Measurements from ENCODE around the gene MAPKAPK2.

MAPKAPK2 gene

GRCh38 chr1:206684003-206684402 is 702 bp upstream of the MAPKAPK2 start:
- DNase-seq, result no peak

DNA sequence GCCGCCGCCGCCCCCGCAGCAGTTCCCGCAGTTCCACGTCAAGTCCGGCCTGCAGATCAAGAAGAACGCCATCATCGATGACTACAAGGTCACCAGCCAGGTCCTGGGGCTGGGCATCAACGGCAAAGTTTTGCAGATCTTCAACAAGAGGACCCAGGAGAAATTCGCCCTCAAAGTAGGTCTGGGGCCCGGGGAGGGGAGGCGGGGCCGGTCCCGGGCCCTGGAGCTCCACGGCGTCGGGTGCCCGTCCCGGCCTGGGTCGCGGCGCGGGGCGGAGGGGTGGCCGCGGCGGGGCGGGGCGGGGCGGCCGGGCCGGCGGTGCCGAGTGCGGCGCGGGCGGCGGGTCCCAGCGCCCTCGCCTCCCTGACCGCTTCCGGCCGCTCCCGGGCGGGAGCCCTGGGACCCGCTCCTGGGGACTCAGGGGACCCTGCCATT is 646 bp downstream of the MAPKAPK2 start:
- peak; percentile 74 to 85 (median 81) for DNase-seq

DNA sequence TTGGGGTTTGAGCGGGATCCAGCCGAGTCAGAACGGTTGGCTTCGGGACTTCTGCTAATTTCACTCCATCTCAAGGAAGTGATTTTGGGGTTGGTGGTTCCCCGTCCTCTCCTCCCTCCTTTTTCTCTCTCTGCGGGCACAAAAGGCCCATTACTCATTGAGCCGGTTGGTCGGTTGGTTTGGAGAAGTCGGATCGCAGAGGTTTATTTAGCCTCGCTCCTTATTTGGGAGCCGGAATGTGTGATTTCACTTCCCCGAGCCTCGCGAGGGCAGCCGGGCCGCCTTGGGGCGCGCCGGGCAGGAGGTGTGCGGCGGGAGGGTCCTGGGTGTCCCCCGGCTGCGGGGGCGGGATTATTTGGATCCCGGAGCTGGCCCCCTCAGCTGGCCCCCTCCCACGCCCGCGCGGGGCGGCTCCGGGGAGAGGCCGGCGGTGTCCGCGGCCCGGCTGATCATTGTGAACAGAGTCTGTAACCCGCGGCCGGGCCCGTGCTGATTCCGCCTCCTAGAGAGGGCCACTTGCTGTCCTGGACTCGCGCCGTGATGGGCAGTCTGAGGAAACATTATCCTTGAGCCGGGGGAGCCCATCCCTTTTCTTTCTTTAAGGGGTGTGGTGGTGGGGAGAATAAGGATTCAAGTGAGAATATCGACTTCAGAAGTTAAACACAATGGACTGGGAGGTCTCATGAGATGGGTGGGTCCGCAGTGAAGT is 1.2 kb downstream of the MAPKAPK2 start:
- DNase-seq, result peak; percentile 90 to 95 (median 93)

DNA sequence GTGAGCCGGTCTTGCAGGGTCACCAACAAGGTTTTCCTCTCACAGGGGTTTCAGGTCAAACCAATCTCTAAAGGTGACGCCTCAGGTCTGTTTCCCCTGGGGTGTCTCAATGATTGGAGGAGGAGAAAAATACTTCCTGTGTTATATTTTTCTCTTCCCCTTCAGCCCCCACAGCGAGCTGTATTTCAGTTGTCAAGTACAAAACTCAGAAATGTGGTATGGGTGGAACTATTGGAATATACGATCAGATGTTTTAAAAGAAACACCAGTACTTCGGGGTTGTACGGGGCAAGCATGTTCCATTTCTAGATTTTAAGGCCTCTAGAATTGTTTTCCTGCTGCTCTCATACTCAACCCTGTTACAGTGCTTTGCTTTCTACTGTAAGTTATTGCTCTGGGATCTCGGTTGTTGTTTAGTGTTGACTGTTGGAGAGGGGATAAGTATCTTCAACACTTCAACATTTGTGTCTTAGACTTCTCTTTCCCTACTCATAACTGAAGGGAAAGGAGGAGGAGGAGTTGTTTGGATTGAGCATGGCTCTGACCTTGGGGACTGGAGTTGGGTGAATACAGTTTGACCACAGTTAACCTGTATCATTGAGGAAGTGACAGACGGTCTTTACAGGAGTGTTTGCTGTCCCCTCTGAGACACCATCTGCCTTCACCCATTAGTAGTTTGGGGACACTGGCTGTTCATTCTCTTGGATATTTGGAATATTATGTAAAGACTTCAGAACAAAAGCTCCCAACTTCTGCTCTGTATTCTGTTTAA is 2.0 kb downstream of the MAPKAPK2 start:
- peak in 1 of 3 donors; percentile 19 for DNase-seq

- DNase-seq, result no peak
Observed at GRCh38 chr1:206687251-206687914, 2.7 kb downstream of the MAPKAPK2 start.

DNA sequence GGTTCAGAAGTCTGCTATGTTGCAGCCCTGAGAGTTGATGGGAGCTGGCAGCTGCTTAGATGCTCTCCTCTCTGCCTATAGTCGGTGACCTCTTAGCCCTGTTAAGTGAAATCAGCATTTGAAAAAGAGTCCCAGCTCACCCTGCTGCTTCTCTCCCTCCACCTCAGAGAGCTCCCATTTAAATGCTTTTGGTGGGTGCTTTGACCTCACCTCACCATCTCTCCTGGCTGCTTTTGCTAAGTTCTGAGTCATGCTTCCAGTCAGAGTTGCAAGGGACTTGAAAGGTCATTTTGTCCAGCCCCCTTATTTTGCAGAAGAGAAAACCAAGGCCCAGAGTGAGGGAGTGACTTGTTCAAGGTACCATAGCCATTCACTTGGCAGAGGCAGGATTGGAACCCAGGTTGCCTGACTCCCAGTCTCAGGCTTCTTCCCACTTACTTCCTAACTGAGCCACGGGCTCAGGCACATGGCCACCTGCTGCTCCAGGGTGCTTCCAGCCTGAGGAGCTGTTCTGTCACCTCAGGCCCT is 3.3 kb downstream of the MAPKAPK2 start:
- peak; percentile 41 to 60 (median 50) for DNase-seq

GRCh38 chr1:206690516-206690915 is 5.8 kb downstream of the MAPKAPK2 start:
- DNase-seq, result no peak

GRCh38 chr1:206691604-206692003 is 6.9 kb downstream of the MAPKAPK2 start:
- DNase-seq, result peak in 1 of 3 donors; percentile 41

- DNase-seq, result no peak
Observed at GRCh38 chr1:206693029-206693428, 8.3 kb downstream of the MAPKAPK2 start.

DNA sequence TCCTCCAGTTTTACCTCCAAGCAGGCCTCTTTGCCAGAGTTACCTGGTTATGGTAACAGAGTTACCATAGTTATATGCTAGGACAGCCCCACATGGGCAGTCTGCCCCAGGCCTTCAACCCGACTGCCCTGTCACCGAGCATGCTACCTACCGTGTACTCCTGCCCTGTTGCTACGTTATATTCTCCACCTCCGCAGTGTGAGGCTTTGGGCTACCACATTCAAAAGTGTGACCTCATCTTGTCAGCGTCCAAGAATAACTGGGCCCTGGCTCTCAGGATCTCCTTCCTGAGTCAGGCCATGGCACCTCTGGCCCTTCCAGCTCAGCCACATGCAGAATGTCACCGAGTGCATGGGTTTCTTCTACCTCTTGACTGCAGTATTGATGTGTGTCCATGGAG is 8.9 kb downstream of the MAPKAPK2 start:
- no peak for DNase-seq

DNA sequence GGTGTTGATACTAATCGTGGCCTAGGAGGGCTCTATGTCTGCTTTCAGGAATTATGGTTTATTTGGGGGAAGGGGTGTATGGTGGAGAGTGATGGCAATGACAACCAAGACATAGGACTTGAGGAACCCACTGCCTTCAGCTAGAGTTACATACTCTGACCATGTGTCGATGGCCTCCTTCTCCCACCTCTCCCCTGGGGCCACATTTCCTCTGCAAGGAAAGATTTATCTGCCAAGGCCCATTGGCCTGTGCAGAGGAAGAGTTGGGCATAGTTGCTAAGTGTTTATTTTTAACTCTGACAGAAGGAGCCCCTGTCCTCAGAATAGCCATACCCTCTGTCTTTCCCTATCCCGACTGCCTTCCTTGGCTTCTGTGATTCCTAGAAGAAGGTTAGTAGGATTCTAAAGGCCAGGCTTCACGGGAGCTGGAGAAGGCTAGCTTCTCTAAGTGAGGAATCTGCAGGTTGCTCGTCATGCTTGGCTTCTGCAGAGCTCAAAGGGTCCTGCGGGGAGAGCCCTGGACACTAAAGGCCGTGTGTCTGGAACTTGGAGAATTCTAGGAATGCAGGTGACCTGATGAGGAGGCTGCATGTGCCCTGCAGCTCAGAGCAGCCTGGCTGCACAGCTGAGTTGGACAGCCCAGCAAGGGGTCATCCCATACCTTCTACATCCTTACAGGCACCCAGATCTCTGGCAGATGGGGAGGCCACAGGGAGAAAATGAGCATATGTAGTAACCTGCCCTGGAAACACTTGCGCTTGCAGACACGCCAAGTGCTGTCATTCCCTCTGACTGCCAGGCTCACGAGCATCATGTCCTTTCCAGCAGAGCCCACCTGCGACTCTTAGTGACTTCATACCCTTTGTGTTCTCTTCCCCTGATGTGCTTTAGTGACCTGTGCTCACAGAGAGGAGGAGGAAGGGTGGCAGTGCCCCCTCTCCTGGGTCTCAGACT is 9.7 kb downstream of the MAPKAPK2 start:
- DNase-seq, result no peak

- DNase-seq, result no peak
Observed at GRCh38 chr1:206695733-206696132, 11.0 kb downstream of the MAPKAPK2 start.

GRCh38 chr1:206696812-206697585 is 12.3 kb downstream of the MAPKAPK2 start:
- DNase-seq, result no peak

DNA sequence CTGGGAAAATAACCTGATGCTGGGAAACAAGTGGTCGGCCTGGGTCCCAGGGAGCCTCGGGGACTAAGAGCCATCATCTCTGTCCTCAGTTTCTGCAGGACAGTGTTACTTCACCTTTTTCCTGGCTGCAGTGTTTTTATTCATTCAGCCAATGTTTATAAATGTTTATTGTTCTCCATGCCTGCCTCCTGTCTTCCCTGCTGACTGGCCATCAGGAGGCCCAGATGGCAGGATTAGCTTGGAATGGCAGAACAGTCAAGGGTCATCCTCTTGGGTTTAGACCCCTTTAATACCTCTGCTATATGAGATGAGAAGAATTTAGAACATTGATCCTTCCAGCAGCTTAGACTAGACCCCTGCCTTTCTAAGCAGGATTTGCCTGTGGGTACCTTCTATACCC is 13.3 kb downstream of the MAPKAPK2 start:
- no peak for DNase-seq

- DNase-seq, result peak; percentile 42 to 62 (median 56)
Observed at GRCh38 chr1:206699000-206699586, 14.4 kb downstream of the MAPKAPK2 start.

- DNase-seq, result no peak
Observed at GRCh38 chr1:206699626-206700025, 14.9 kb downstream of the MAPKAPK2 start.

DNA sequence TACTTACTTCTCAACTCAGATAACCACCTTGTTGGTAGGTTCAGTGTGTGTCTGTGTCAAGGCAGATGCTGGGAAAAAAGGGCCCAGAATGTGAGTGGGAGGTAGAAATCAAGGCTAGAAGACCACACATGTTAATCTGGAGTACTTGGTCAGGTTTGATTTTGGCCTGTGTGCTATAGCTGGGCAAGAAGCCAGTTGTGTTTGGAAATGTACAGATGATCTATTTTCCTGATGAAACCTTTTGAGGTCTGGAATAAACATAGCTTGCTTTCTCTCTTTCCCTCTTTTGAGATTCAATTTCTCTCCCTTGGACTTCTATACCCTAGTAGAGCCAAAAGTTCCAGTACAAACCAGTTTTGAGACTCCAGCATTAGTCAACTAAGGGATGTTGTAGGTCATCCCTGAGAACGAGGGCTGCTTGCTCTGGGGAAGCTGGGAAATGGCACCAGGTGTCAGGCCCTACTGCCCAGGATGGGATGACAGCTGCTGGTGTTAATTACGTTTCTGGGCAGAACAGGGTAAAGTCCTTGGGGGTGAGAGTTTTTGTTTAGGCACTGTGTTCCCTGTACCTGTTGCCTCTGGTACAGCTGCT is 15.8 kb downstream of the MAPKAPK2 start:
- no peak for DNase-seq

GRCh38 chr1:206702260-206702659 is 17.6 kb downstream of the MAPKAPK2 start:
- no peak for DNase-seq

GRCh38 chr1:206702803-206703202 is 18.1 kb downstream of the MAPKAPK2 start:
- no peak for DNase-seq

- peak in 1 of 3 donors; percentile 21 for DNase-seq
Observed at GRCh38 chr1:206703661-206704060, 19.0 kb downstream of the MAPKAPK2 start.

GRCh38 chr1:206704226-206704625 is 19.5 kb downstream of the MAPKAPK2 start:
- DNase-seq, result peak in 1 of 3 donors; percentile 18

Measured in suppressor macrophage treated with lipopolysaccharide for 1 hour (primary cell).